H1 (cell line): ENCODE data around the gene SLK. TPM values are rescaled to one million over a fixed set of nuclear protein-coding genes. Genes with fewer than 3 reads are reported as not detected.

Source experiments
- JUN ChIP-seq: IDR thresholded peaks from 2 replicates; pipeline ENCODE4 v1.6.1; 2011; ENCODE audit warnings: low read depth, mild to moderate bottlenecking, improper control_type of control experiment, low read length
- KDM1A ChIP-seq: fragments of 200-600, 300-600 bp; sonication (generic); IDR thresholded peaks from 2 replicates; pipeline ENCODE4 v1.7.1; 2016; ENCODE audit warnings: mild to moderate bottlenecking, low read length, borderline replicate concordance
- MAX ChIP-seq: IDR thresholded peaks from 2 replicates; pipeline ENCODE4 v1.6.1; 2012; ENCODE audit warnings: inconsistent platforms
- SIX5 ChIP-seq: IDR thresholded peaks from 2 replicates; pipeline ENCODE4 v1.6.1; 2011; ENCODE audit warnings: mild to moderate bottlenecking, low read depth, low read length
- TBP ChIP-seq: IDR thresholded peaks from 2 replicates; pipeline ENCODE4 v1.6.1; 2011; ENCODE audit warnings: low read depth, low read length, improper control_type of control experiment
- ZNF274 ChIP-seq: IDR thresholded peaks from 2 replicates; pipeline ENCODE4 v1.7.0; 2012; ENCODE audit warnings: low read length, borderline replicate concordance; ENCODE audit errors: extremely low read depth
- polyA plus RNA-seq, 7 experiments: library from polyadenylated mRNA; depleted of rRNA in 3 of 7; stranded (reverse) in 5 of 7; unstranded in 2 of 7; fragments of >200 nt in 5 of 7; fragments of 200-250 nt in 2 of 7; gene quantifications; 1 replicate in 5 of 7; 2 replicates in 1 of 7; 4 replicates in 1 of 7; pipeline versions ENCODE4 v1.2.1 to v1.2.3, GENCODE V29; 2011 to 2013; ENCODE audit warnings: missing spikeins in 2 of 7, mixed read lengths in 2 of 7
- total RNA-seq: library from RNA; stranded (reverse); fragmentation: NEBNext Ultra II Directional; extraction: Animal tissue kit (Norgen Biotek cat#: 25700); gene quantifications from 2 replicates; pipeline ENCODE4 v1.2.1, GENCODE V29; 2021
- TF ChIP-seq, protein P1 (sequence below): fragments of 300-600 bp; sonication (generic); IDR thresholded peaks from 2 replicates; pipeline ENCODE4 v1.7.1; 2012; ENCODE audit warnings: low read length, moderate library complexity, mild to moderate bottlenecking, inconsistent platforms; ENCODE audit not compliant: insufficient replicate concordance
- TF ChIP-seq, protein P2 (sequence below), 3 experiments: IDR thresholded peaks; 1 replicate in 2 of 3; 2 replicates in 1 of 3; pipeline versions ENCODE4 v1.5.1 to v1.6.1; 2011; ENCODE audit warnings: low read length in 3 of 3, mild to moderate bottlenecking in 3 of 3, inconsistent platforms in 2 of 3, low read depth in 1 of 3, moderate library complexity in 1 of 3; ENCODE audit not compliant: insufficient read depth in 1 of 3; ENCODE audit errors: control extremely low read depth in 1 of 3

SLK gene
- total and polyA plus RNA-seq, 2 of the 8 experiments (the other 6 are each of a cell fraction or from before 2014, with no cell fraction given), result 2.7 to 18.3 TPM

DNA sequence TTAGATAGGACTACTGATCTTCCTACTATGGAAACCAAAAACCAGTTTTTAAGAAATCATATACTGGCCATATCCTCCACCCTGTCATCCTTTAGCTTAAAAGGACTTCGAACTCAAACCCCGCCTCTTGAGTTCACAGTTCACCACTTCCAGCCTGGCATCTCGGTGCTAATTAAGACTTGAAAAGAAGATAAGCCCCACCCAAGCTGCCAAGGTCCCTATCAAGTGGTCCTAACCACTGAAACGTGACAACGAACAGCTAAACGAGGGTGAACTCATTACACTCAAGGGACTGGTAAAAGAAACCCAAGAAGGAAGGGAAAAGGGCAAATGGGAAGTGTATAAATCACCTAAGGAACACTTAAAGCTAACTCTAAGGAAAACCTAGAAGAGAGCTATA is 102.7 kb downstream of the SLK start (continued):
- TF ChIP-seq MAX (no peak), SIX5 (no peak), KDM1A (no peak), JUN (no peak), ZNF274 (no peak), TBP (no peak)
- TF ChIP-seq, protein P1, sequence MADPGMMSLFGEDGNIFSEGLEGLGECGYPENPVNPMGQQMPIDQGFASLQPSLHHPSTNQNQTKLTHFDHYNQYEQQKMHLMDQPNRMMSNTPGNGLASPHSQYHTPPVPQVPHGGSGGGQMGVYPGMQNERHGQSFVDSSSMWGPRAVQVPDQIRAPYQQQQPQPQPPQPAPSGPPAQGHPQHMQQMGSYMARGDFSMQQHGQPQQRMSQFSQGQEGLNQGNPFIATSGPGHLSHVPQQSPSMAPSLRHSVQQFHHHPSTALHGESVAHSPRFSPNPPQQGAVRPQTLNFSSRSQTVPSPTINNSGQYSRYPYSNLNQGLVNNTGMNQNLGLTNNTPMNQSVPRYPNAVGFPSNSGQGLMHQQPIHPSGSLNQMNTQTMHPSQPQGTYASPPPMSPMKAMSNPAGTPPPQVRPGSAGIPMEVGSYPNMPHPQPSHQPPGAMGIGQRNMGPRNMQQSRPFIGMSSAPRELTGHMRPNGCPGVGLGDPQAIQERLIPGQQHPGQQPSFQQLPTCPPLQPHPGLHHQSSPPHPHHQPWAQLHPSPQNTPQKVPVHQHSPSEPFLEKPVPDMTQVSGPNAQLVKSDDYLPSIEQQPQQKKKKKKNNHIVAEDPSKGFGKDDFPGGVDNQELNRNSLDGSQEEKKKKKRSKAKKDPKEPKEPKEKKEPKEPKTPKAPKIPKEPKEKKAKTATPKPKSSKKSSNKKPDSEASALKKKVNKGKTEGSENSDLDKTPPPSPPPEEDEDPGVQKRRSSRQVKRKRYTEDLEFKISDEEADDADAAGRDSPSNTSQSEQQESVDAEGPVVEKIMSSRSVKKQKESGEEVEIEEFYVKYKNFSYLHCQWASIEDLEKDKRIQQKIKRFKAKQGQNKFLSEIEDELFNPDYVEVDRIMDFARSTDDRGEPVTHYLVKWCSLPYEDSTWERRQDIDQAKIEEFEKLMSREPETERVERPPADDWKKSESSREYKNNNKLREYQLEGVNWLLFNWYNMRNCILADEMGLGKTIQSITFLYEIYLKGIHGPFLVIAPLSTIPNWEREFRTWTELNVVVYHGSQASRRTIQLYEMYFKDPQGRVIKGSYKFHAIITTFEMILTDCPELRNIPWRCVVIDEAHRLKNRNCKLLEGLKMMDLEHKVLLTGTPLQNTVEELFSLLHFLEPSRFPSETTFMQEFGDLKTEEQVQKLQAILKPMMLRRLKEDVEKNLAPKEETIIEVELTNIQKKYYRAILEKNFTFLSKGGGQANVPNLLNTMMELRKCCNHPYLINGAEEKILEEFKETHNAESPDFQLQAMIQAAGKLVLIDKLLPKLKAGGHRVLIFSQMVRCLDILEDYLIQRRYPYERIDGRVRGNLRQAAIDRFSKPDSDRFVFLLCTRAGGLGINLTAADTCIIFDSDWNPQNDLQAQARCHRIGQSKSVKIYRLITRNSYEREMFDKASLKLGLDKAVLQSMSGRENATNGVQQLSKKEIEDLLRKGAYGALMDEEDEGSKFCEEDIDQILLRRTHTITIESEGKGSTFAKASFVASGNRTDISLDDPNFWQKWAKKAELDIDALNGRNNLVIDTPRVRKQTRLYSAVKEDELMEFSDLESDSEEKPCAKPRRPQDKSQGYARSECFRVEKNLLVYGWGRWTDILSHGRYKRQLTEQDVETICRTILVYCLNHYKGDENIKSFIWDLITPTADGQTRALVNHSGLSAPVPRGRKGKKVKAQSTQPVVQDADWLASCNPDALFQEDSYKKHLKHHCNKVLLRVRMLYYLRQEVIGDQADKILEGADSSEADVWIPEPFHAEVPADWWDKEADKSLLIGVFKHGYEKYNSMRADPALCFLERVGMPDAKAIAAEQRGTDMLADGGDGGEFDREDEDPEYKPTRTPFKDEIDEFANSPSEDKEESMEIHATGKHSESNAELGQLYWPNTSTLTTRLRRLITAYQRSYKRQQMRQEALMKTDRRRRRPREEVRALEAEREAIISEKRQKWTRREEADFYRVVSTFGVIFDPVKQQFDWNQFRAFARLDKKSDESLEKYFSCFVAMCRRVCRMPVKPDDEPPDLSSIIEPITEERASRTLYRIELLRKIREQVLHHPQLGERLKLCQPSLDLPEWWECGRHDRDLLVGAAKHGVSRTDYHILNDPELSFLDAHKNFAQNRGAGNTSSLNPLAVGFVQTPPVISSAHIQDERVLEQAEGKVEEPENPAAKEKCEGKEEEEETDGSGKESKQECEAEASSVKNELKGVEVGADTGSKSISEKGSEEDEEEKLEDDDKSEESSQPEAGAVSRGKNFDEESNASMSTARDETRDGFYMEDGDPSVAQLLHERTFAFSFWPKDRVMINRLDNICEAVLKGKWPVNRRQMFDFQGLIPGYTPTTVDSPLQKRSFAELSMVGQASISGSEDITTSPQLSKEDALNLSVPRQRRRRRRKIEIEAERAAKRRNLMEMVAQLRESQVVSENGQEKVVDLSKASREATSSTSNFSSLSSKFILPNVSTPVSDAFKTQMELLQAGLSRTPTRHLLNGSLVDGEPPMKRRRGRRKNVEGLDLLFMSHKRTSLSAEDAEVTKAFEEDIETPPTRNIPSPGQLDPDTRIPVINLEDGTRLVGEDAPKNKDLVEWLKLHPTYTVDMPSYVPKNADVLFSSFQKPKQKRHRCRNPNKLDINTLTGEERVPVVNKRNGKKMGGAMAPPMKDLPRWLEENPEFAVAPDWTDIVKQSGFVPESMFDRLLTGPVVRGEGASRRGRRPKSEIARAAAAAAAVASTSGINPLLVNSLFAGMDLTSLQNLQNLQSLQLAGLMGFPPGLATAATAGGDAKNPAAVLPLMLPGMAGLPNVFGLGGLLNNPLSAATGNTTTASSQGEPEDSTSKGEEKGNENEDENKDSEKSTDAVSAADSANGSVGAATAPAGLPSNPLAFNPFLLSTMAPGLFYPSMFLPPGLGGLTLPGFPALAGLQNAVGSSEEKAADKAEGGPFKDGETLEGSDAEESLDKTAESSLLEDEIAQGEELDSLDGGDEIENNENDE, result no peak
- TF ChIP-seq, protein P2, sequence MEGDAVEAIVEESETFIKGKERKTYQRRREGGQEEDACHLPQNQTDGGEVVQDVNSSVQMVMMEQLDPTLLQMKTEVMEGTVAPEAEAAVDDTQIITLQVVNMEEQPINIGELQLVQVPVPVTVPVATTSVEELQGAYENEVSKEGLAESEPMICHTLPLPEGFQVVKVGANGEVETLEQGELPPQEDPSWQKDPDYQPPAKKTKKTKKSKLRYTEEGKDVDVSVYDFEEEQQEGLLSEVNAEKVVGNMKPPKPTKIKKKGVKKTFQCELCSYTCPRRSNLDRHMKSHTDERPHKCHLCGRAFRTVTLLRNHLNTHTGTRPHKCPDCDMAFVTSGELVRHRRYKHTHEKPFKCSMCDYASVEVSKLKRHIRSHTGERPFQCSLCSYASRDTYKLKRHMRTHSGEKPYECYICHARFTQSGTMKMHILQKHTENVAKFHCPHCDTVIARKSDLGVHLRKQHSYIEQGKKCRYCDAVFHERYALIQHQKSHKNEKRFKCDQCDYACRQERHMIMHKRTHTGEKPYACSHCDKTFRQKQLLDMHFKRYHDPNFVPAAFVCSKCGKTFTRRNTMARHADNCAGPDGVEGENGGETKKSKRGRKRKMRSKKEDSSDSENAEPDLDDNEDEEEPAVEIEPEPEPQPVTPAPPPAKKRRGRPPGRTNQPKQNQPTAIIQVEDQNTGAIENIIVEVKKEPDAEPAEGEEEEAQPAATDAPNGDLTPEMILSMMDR (IDR thresholded peaks at IDR 0.05; ENCODE audit: control extremely low read depth in 1 of 3, insufficient read depth in 1 of 3, low read depth in 1 of 3, low read length in 3 of 3), result no peak
